ENCODE measurements around the gene EXOC7. TPM values are rescaled to one million over a fixed set of nuclear protein-coding genes. Genes with fewer than 3 reads are reported as not detected.

EXOC7 gene
- total RNA-seq, 2 donors from 2014 or later, result 104 to 117 TPM

DNA sequence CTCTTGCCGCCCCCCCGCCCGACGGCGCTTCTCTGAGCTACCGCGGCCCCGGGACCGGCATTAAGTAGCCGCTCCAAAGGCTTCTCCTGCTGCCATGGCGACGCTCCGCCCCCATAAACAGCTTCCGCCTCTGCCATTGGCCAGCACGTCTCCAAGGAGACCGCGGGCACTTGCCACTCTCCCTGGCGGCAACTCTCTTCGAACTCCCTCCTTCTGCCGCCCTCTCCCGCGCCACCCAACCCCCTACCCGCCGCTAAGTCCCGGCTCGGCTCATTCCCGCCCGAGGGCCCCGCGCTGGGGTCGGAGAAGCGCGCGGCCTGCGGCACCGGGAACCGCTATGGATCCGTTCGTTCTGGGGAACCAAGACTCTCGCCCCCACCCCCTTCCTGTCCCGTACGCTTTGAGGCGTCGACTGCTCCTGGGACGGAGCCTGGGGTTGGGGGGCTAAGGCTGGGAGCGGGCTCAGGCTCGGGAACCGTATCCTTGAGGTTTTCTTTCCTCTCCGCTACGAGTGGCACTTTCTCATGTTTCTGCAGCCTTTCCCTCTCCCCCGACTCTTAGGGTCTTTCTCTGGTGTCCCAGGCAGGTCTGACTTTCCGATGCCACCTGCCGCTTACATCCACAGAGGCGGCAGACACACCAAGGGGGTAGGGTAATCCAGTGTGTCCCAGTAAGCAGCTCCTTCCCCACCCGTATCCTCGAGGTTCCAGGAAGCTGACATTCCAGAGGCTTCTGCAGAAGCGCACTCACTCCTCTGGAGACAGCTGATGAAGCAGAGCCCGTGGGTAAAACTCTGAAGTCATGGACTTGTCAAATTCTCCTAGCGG lies 37.8 kb upstream of the EXOC7 start, which contains the start of gene FOXJ1:
Gene FOXJ1 (minus strand): TSS at position 34 of the 827 bp plus-strand sequence. CDS start 850 bp downstream, outside the sequence.
- Mint-ChIP-seq H3K27ac (no peak within 1 kb of the TSS), H3K4me1 (peaks cover 29% of the 10 kb centered on the region)

DNA sequence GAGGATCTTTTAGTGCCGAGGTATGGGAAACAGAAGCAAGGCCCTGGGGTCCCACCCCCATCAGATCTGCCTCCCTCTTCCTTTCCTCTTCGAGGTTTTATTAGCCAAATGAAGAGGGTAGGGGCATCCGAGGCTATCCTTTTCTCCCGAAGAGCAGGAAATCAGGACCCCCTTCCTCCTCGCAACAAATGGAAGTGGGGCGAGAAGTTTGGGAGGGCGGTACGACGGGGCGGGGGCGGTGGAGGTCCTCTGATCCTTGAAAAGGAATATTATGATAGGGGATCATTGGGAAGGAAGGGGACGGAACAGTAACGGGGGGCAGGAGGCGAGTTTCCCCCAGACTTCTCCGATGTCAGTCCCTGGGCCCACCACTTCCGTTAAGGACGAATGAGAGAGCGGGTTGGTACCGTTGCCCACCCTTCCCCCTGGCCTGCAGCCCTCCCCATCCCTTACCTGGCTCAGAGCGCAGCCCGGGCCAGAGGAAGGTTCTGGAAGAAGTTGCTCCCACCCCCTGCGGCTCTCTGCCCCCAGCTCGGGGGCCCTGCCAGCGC lies 37.1 kb upstream of the EXOC7 start:
- Mint-ChIP-seq H3K36me3 (ENCODE audit: low read depth) (no peaks in the 10 kb centered on the region), H3K9me3 (no peaks in the 10 kb centered on the region), H3K27ac (no peak overlapping the region), H3K4me1 (peaks cover 24% of the 10 kb centered on the region), H3K27me3 (peaks cover 6% of the 10 kb centered on the region), H3K4me3 (peak overlapping the region; percentile 70)
- no peak for ATAC-seq (replicated peaks)

More for the DNA sequence above, 37.8 kb upstream of the EXOC7 start, which contains the start of gene FOXJ1:
- ATAC-seq (replicated peaks), result peak; percentile 89
- no peaks in the 10 kb centered on the region for H3K9me3 Mint-ChIP-seq
- peaks cover 6% of the 10 kb centered on the region for H3K27me3 Mint-ChIP-seq
- peak within 1 kb of the TSS; percentile 70 for H3K4me3 Mint-ChIP-seq
- no peaks in the 10 kb centered on the region for H3K36me3 Mint-ChIP-seq (ENCODE audit: low read depth)

DNA sequence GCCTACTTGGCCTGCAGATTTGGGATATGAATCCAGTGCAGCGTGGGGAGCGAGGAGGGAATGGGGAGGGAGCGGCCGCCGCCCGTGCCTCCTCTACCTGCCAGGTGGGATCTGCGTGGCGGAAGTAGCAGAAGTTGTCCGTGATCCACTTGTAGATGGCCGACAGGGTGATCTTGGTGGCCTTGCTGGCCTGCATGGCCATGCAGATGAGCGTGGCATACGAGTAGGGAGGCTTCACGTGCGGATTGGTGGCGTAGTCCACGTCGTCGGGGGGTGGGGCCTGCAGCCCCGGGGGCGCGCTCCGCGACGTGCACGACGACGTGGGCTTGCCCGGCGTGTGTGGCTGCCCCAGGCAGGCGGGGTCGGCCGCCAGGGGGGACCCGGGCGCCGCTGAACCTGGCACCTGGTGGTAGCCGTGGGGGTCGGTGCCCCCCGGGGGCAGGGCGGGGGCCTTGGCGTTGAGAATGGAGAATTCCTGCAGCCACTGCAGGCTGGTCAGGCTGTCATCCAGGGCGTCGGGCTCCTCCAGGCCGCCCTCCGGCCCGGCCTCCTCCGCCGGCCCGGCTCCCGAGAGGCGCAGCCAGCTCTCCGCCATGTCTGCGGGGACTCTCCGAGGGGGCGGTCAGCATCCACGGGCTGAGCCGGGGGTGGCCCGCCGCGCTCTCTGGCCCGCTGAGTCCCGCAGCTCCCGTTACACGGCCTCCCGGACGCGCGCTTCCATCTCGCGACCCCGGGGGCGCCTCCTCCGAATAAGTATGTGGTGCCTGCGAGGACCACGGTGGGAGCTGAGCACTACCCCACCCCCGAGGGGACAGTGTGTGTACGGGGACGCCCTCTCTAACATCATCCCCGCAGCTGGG lies 36.4 kb upstream of the EXOC7 start:
- Mint-ChIP-seq H3K9me3 (no peaks in the 10 kb centered on the region), H3K4me1 (peaks cover 17% of the 10 kb centered on the region), H3K27me3 (peaks cover 6% of the 10 kb centered on the region), H3K4me3 (peak overlapping the region; percentile 70), H3K36me3 (ENCODE audit: low read depth) (no peaks in the 10 kb centered on the region), H3K27ac (no peak overlapping the region)
- ATAC-seq (replicated peaks), result no peak

GRCh38 chr17:76138896-76139752 lies 35.5 kb upstream of the EXOC7 start:
- Mint-ChIP-seq H3K27ac (no peak overlapping the region), H3K4me1 (peaks cover 13% of the 10 kb centered on the region), H3K27me3 (peaks cover 6% of the 10 kb centered on the region), H3K9me3 (no peaks in the 10 kb centered on the region), H3K4me3 (no peak overlapping the region), H3K36me3 (ENCODE audit: low read depth) (no peaks in the 10 kb centered on the region)
- ATAC-seq (replicated peaks), result no peak

- no peak overlapping the region for H3K4me3 Mint-ChIP-seq
- H3K9me3 Mint-ChIP-seq, result no peaks in the 10 kb centered on the region
- ATAC-seq (replicated peaks), result no peak
- no peaks in the 10 kb centered on the region for H3K36me3 Mint-ChIP-seq (ENCODE audit: low read depth)
- no peak overlapping the region for H3K27ac Mint-ChIP-seq
- H3K27me3 Mint-ChIP-seq, result peaks cover 6% of the 10 kb centered on the region
- H3K4me1 Mint-ChIP-seq, result peaks cover 11% of the 10 kb centered on the region
Observed at GRCh38 chr17:76138234-76138895, 34.8 kb upstream of the EXOC7 start.

- Mint-ChIP-seq H3K4me1 (peaks cover 3% of the 10 kb centered on the region), H3K27ac (no peak overlapping the region), H3K4me3 (no peak overlapping the region), H3K36me3 (ENCODE audit: low read depth) (no peaks in the 10 kb centered on the region), H3K27me3 (peaks cover 6% of the 10 kb centered on the region), H3K9me3 (no peaks in the 10 kb centered on the region)
- no peak for ATAC-seq (replicated peaks)
Observed at GRCh38 chr17:76137351-76138233, 34.0 kb upstream of the EXOC7 start.

GRCh38 chr17:76137001-76137350 lies 33.4 kb upstream of the EXOC7 start:
- H3K4me3 Mint-ChIP-seq, result no peak overlapping the region
- H3K9me3 Mint-ChIP-seq, result no peaks in the 10 kb centered on the region

GRCh38 chr17:76136276-76137000 lies 32.9 kb upstream of the EXOC7 start:
- ATAC-seq (replicated peaks), result no peak
- Mint-ChIP-seq H3K4me1 (no peaks in the 10 kb centered on the region), H3K4me3 (no peak overlapping the region), H3K36me3 (ENCODE audit: low read depth) (no peaks in the 10 kb centered on the region), H3K27me3 (peaks cover 6% of the 10 kb centered on the region), H3K9me3 (no peaks in the 10 kb centered on the region), H3K27ac (no peak overlapping the region)

More at GRCh38 chr17:76137001-76137350, 33.4 kb upstream of the EXOC7 start:
- no peak for ATAC-seq (replicated peaks)
- no peak overlapping the region for H3K27ac Mint-ChIP-seq
- no peaks in the 10 kb centered on the region for H3K4me1 Mint-ChIP-seq
- peaks cover 6% of the 10 kb centered on the region for H3K27me3 Mint-ChIP-seq
- H3K36me3 Mint-ChIP-seq (ENCODE audit: low read depth), result no peaks in the 10 kb centered on the region

- Mint-ChIP-seq H3K36me3 (ENCODE audit: low read depth) (no peaks in the 10 kb centered on the region), H3K27ac (no peak overlapping the region), H3K9me3 (no peaks in the 10 kb centered on the region), H3K27me3 (peaks cover 6% of the 10 kb centered on the region), H3K4me3 (no peak overlapping the region), H3K4me1 (no peaks in the 10 kb centered on the region)
- ATAC-seq (replicated peaks), result no peak
Observed at GRCh38 chr17:76135810-76136188, 32.2 kb upstream of the EXOC7 start.

DNA sequence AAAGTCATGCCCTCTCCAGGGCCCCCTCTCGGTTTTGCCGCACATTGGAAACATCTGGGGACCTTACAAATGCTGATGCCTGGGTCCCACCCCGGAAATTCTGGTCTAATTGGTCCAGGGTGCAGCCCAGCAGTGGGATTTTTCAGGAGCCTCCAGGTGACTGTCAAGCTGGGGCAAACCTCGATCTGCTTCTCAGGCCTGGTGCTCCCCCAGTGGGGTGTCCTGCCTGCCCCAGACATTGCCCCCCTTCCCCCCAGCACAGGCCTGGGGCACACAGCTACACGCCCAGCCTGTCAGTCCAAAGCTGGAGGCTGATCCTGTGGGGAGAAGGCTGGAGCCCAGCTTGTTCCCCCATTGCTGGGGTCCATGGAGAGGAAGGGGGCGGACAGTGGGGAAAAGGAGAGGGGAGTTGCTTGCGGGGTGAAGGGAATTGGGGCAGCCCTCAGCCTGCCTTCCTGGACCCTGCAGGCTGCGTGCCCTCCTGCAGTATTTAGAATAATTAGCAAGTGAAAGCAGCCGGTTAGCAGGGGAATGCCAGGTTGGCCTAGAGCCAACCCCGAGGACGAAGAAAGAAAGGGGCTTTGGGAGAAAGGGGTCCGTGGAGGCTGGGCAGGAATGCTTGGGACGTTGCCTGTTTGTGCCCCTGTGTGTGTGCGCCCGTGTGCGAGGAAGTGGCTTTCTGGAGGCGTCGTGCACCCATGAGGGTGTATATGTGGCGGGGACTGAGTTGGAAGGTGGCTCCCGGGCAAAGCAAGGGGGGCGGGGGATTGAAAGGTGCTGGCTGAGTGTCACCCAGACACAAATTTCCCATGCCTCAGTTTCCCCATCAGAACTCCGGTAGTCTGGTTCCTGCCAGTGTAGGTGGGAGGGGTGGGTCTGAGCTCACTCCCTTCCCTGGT lies 31.6 kb upstream of the EXOC7 start:
- H3K36me3 Mint-ChIP-seq (ENCODE audit: low read depth), result no peaks in the 10 kb centered on the region
- no peaks in the 10 kb centered on the region for H3K9me3 Mint-ChIP-seq
- H3K4me1 Mint-ChIP-seq, result no peaks in the 10 kb centered on the region
- no peak for ATAC-seq (replicated peaks)
- H3K27me3 Mint-ChIP-seq, result peaks cover 3% of the 10 kb centered on the region
- peak overlapping the region; percentile 11 for H3K4me3 Mint-ChIP-seq
- peak overlapping the region; percentile 13 for H3K27ac Mint-ChIP-seq

DNA sequence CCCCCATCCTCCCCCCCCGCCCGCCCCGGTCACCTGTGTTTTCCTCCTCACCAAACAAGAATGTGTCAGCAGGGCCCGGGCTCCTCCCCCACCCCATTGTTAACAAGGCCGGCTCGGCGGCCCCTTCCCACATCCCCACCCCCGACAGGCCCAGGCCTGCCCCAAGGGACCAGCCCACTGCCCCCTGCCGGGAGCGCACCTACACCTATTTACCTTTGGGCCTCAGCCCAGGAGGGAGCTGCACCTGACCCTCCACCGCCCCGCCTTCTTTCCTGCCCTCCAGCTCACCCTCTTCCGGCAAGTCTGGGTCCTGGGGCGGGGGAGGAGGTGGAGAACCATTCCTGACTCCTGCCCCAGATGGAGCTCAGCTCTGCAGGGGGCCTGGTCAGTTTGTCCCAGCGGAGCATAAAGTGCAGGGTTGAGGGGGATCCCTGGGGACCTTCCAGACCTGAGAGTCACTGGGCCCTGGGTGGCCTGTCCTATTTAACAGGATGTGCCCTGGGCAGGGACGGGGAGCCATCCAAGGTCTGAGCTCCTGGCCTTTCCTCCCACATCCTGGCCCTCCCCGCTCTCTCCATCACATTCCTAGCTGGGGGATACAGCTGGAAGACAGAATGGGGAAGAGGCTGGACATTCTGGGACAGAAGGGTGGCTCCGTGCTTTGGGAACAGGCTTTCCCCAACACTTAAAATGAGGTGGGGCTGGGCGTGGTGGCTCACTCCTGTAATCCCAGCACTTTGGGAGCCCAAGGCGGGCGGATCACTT lies 29.2 kb upstream of the EXOC7 start:
- Mint-ChIP-seq H3K36me3 (ENCODE audit: low read depth) (no peaks in the 10 kb centered on the region), H3K9me3 (no peaks in the 10 kb centered on the region), H3K4me3 (no peak overlapping the region), H3K27me3 (no peaks in the 10 kb centered on the region), H3K27ac (no peak overlapping the region), H3K4me1 (no peaks in the 10 kb centered on the region)
- ATAC-seq (replicated peaks), result no peak

Data from activated T-helper 17 cell treated with anti-CD3 and anti-CD28 coated beads, Interleukin-2, amount 50 U/mL, for 72 hours (primary cell).